ES-I3 (cell line): ENCODE data around the gene UBE2D1.

Experiments
- H3K36me3 ChIP-seq: 2 replicates; pipeline ENCODE4 v1.6.1; 2013; ENCODE audit warnings: mild to moderate bottlenecking, low read length, control low read depth, moderate library complexity; ENCODE audit not compliant: insufficient read depth
- H3K4me1 ChIP-seq: 2 replicates; pipeline ENCODE4 v1.6.1; 2013; ENCODE audit warnings: mild to moderate bottlenecking, control low read depth, low read length; ENCODE audit not compliant: insufficient read depth
- H3K9ac ChIP-seq: 2 replicates; pipeline ENCODE4 v1.6.1; 2013; ENCODE audit warnings: low read depth, mild to moderate bottlenecking, low read length, moderate library complexity
- H3K9me3 ChIP-seq: 2 replicates; pipeline ENCODE4 v1.6.1; 2013; ENCODE audit warnings: mild to moderate bottlenecking, low read length, moderate library complexity; ENCODE audit not compliant: control insufficient read depth, insufficient read depth

UBE2D1 gene

GRCh38 chr10:58334817-58335305, at the start of gene UBE2D1:
Gene UBE2D1, plus strand, starts transcription at chr10:58335006. Its CDS starts 196 bp downstream, at chr10:58335202.
- Histone ChIP-seq H3K4me1 (no peaks in the 10 kb centered on the region), H3K36me3 (no peaks in the 10 kb centered on the region; the same call in 1 of the 2 replicates), H3K9me3 (no peaks in the 10 kb centered on the region), H3K9ac (peak within 1 kb of the TSS; percentile 84)

GRCh38 chr10:58291538-58292174, 43.1 kb upstream of the UBE2D1 start:
- H3K36me3 ChIP-seq = no peaks in the 10 kb centered on the region

GRCh38 chr10:58293989-58294388, 40.8 kb upstream of the UBE2D1 start:
- Histone ChIP-seq H3K9me3 (no peaks in the 10 kb centered on the region), H3K4me1 (peaks cover 4% of the 10 kb centered on the region; the same call in 1 of the 2 replicates), H3K36me3 (no peaks in the 10 kb centered on the region), H3K9ac (no peak overlapping the region)

More at GRCh38 chr10:58291538-58292174, 43.1 kb upstream of the UBE2D1 start:
- Histone ChIP-seq H3K9ac (no peak overlapping the region), H3K4me1 (peaks cover 4% of the 10 kb centered on the region; the same call in 1 of the 2 replicates), H3K9me3 (no peaks in the 10 kb centered on the region)

- H3K9me3 ChIP-seq = no peaks in the 10 kb centered on the region
- H3K36me3 ChIP-seq = no peaks in the 10 kb centered on the region
- H3K4me1 ChIP-seq = peaks cover 3% of the 10 kb centered on the region; the same call in 1 of the 2 replicates
- no peak overlapping the region for H3K9ac ChIP-seq
Observed at GRCh38 chr10:58299580-58299979, 35.2 kb upstream of the UBE2D1 start.

DNA sequence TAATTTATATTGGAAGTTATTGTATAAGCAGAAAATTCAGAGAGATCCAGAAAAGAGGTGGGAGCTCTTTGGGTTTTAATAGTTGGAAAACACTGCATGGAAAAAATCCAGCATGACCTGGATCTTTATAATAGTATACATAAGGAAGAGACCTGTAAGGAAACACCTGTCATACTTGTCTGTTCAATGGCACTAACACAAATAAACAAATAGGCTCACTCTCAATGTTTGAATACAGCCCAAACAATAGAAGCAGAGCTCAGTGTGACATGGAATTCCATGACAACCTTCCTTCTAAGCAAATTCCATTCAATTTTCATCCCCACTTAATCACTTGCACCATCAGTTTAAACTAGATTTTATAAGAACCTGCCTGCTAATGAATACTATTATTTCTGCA, 34.1 kb upstream of the UBE2D1 start:
- Histone ChIP-seq H3K9me3 (no peaks in the 10 kb centered on the region), H3K4me1 (no peaks in the 10 kb centered on the region), H3K9ac (no peak overlapping the region), H3K36me3 (no peaks in the 10 kb centered on the region)

DNA sequence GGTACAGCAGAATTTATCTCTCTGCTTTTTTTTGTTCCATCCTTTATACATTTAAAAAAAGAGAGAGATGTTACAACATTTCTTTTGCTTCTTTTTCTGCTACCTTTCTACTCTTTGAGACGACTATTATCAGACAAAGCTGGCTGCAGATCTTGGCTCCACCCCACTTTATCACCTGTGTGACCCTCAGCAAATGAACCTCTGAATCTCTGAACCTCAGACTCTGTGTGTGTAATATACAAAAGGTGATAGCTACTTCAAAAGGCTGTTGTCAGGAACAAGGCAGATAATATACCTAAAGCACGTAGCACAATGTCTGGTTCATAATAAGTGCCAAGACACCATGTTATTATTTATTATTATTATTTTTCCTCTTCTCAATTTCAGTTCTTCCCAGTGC, 32.6 kb upstream of the UBE2D1 start:
- Histone ChIP-seq H3K9me3 (no peaks in the 10 kb centered on the region), H3K36me3 (no peaks in the 10 kb centered on the region), H3K4me1 (no peaks in the 10 kb centered on the region), H3K9ac (no peak overlapping the region)

DNA sequence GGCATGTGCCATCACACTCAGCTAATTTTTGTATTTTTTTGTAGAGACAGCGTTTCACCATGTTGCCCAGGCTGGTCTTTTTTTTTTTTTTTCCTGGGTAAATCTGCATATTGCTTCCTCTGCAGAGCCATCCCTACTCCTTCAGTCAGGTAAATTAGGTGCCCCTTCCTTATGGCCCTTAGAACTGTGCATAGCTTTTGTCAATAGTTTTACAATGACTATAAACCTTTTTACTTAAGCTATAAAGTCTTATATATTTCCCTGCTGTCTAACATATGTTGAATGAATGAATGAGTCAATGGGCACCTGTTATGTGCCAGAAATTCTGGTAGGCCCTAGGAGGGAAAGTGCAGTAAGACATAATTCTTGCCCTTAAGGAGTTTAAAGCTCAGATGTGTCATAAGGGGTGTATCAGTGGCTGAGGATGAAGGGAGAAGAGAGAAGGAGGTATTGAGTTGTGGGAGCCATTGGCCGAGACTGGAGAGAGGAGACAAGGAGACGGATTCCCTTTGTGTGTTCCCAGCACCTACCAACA, 30.6 kb upstream of the UBE2D1 start:
- no peaks in the 10 kb centered on the region for H3K36me3 ChIP-seq
- no peak overlapping the region for H3K9ac ChIP-seq
- no peaks in the 10 kb centered on the region for H3K4me1 ChIP-seq
- no peaks in the 10 kb centered on the region for H3K9me3 ChIP-seq

- Histone ChIP-seq H3K36me3 (no peaks in the 10 kb centered on the region), H3K9me3 (no peaks in the 10 kb centered on the region), H3K4me1 (no peaks in the 10 kb centered on the region), H3K9ac (no peak overlapping the region)
Observed at GRCh38 chr10:58305821-58306220, 29.0 kb upstream of the UBE2D1 start.

DNA sequence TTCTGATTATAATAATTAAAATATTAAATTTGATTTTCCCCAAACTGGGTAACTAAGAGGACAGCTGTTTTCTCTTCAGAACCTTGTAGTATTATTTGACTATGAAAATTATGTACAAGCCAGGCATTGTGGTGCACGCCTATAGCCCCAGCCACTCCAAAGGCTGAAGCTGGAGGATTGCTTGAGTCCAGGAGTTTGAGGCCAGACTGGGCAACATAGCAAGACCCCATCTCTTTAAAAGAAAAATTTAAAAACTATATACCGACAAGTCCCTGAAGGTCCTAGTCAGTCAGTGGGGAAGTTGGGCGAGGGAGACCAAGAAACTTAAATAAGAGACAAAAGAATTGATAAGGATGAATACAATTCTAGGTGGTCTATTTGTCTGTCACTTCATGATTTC, 27.1 kb upstream of the UBE2D1 start:
- H3K9ac ChIP-seq = no peak overlapping the region
- H3K9me3 ChIP-seq = no peaks in the 10 kb centered on the region
- no peaks in the 10 kb centered on the region for H3K36me3 ChIP-seq
- no peaks in the 10 kb centered on the region for H3K4me1 ChIP-seq

- H3K9me3 ChIP-seq = no peaks in the 10 kb centered on the region
- no peaks in the 10 kb centered on the region for H3K4me1 ChIP-seq
- no peak overlapping the region for H3K9ac ChIP-seq
- H3K36me3 ChIP-seq = no peaks in the 10 kb centered on the region
Observed at GRCh38 chr10:58311026-58311425, 23.8 kb upstream of the UBE2D1 start.

DNA sequence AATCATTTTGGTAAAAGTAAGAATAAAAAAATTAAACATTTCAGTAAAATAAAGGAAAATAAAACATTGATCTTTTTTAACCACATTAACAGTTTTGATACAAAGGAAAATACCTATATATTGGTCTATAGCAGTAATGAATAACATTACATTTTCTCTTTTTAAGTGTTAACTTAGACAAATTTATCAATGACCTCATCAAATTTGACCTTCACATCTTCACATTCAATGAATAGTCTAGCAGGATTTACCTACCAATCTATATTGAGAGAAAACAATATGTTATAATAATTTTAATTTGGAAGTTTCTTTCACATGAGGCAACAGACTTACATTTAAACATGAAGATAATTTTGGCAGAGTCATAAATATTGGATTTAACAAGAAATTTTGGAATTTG, 17.9 kb upstream of the UBE2D1 start:
- Histone ChIP-seq H3K9ac (no peak overlapping the region), H3K9me3 (no peaks in the 10 kb centered on the region)

GRCh38 chr10:58318346-58318745, 16.5 kb upstream of the UBE2D1 start:
- H3K4me1 ChIP-seq = no peaks in the 10 kb centered on the region
- H3K9ac ChIP-seq = no peak overlapping the region
- no peaks in the 10 kb centered on the region for H3K9me3 ChIP-seq
- no peaks in the 10 kb centered on the region for H3K36me3 ChIP-seq

More for the DNA sequence above, 17.9 kb upstream of the UBE2D1 start:
- no peaks in the 10 kb centered on the region for H3K36me3 ChIP-seq
- no peaks in the 10 kb centered on the region for H3K4me1 ChIP-seq

DNA sequence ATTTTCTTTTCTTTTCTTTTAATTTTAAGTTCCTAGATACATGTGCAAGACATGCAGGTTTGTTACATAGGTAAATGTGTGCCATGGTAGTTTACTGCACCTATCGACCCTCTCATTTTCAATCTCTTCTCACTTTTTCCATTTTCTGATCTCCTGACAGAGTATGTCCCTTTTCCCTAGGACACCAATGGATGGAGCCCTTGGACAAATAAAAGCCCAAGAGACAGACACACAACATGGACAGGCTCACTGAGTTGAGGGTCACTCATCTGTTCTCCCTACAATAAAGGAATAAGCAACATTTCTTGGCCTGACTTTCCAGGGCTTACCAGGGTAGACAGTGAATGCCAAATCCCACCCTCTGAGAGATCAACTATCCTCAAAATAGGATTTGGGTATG, 15.2 kb upstream of the UBE2D1 start:
- Histone ChIP-seq H3K4me1 (no peaks in the 10 kb centered on the region), H3K36me3 (no peaks in the 10 kb centered on the region), H3K9me3 (no peaks in the 10 kb centered on the region), H3K9ac (no peak overlapping the region)

GRCh38 chr10:58320351-58321049, 14.3 kb upstream of the UBE2D1 start:
- Histone ChIP-seq H3K4me1 (no peaks in the 10 kb centered on the region), H3K9ac (no peak overlapping the region), H3K36me3 (no peaks in the 10 kb centered on the region), H3K9me3 (no peaks in the 10 kb centered on the region)
